GM10248 (cell line): ENCODE results near the gene NEU2.
A peak's percentile ranks its signal among the peaks of the same experiment; 100 is the strongest.
"Not testable (repeated sequence)": the region's sequence is repeated elsewhere in the genome, so short reads cannot be mapped to it uniquely, and the experiment has no call there.

ENCODE experiments used
- CTCF ChIA-PET: fragments of 300-600 bp; sonication (Branson Sonifier 250); formaldehyde crosslinking; extraction: SDS; loops from one replicate; lab custom pipeline; 2021; ENCODE audit warnings: antibody characterized with exemption; lab: Yijun Ruan, JAX
- POLR2A ChIA-PET: fragments of 350-650 bp; sonication (Branson Sonifier 250); formaldehyde crosslinking; extraction: SDS; loops from one replicate; lab custom pipeline; 2020; ENCODE audit warnings: antibody characterized with exemption; lab: Yijun Ruan, JAX
- DNase-seq: peaks from one replicate; pipeline ENCODE4 v3.0.0; 2012; ENCODE audit errors: extremely low spot score
- CTCF ChIP-seq: IDR thresholded peaks from 2 replicates; pipeline ENCODE4 v1.5.1; 2012; ENCODE audit warnings: mild to moderate bottlenecking, low read depth; ENCODE audit errors: extremely low read depth, missing control alignments, control extremely low read depth

Gene NEU2

GRCh38 chr2:233062451-233062850 lies 30.0 kb downstream of the NEU2 start:
- no peak for TF ChIP-seq CTCF
- CTCF ChIA-PET, result interaction anchor here (0.9 to 4.7 kb wide), 4 partner anchors 14 to 202 kb away, joined by 3 to 55 read pairs (median 3); no protein-coding TSS in a partner anchor
- POLR2A ChIA-PET, result no interaction called here
- no peak for DNase-seq

- no peak for DNase-seq
- ChIA-PET POLR2A (no interaction called here), CTCF (interaction anchor here (0.9 to 4.7 kb wide), 2 partner anchors 19 to 36 kb away, joined by 3 to 55 read pairs; no protein-coding TSS in a partner anchor)
- TF ChIP-seq CTCF, result no peak
Observed at GRCh38 chr2:233062946-233063268, 30.4 kb downstream of the NEU2 start.

GRCh38 chr2:233063269-233063975 lies 30.9 kb downstream of the NEU2 start:
- CTCF ChIA-PET, result interaction anchor here (0.8 to 3.8 kb wide), 4 partner anchors 10 to 43 kb away, joined by 4 to 23 read pairs (median 6); no protein-coding TSS in a partner anchor

GRCh38 chr2:233063976-233064411 lies 31.5 kb downstream of the NEU2 start:
- TF ChIP-seq CTCF, result no peak
- CTCF ChIA-PET, result interaction anchor here (0.8 to 3.8 kb wide), 4 partner anchors 10 to 43 kb away, joined by 4 to 23 read pairs (median 6); no protein-coding TSS in a partner anchor
- no peak for DNase-seq
- POLR2A ChIA-PET, result interaction anchor here (1.3 kb wide), 1 partner anchor 12 kb away, joined by 4 read pairs; no protein-coding TSS in a partner anchor

More at GRCh38 chr2:233063269-233063975, 30.9 kb downstream of the NEU2 start:
- POLR2A ChIA-PET, result interaction anchor here (0.5 to 1.3 kb wide), 2 partner anchors 12 to 14 kb away, joined by 4 read pairs; no protein-coding TSS in a partner anchor
- TF ChIP-seq CTCF, result peak; percentile 22
- peak; percentile 78 for DNase-seq

- TF ChIP-seq CTCF, result no peak
- CTCF ChIA-PET, result interaction anchor here (0.8 to 3.8 kb wide), 4 partner anchors 11 to 42 kb away, joined by 4 to 23 read pairs (median 6); no protein-coding TSS in a partner anchor
Observed at GRCh38 chr2:233064530-233065199, 32.2 kb downstream of the NEU2 start.

GRCh38 chr2:233065200-233065589 lies 32.7 kb downstream of the NEU2 start:
- POLR2A ChIA-PET, result interaction anchor here (0.6 kb wide), 1 partner anchor 41 kb away, joined by 4 read pairs; no protein-coding TSS in a partner anchor
- CTCF ChIA-PET, result interaction anchor here (0.9 to 3.8 kb wide), 3 partner anchors 11 to 18 kb away, joined by 4 to 23 read pairs (median 6); no protein-coding TSS in a partner anchor
- not testable (repeated sequence) for DNase-seq

More at GRCh38 chr2:233064530-233065199, 32.2 kb downstream of the NEU2 start:
- DNase-seq, result no peak
- POLR2A ChIA-PET, result interaction anchor here (0.6 to 1.3 kb wide), 2 partner anchors 11 to 42 kb away, joined by 4 read pairs; no protein-coding TSS in a partner anchor
